Lung (tissue), 12 donors: ENCODE measurements around the gene TNFRSF19. TPM values are rescaled to one million over a fixed set of nuclear protein-coding genes. Genes with fewer than 3 reads are reported as not detected.
A peak's percentile ranks its signal among the peaks of the same experiment; 100 is the strongest.

Experiments used
- ATAC-seq: fragments of 200-7000 bp; cut with Tn5 transposase; one replicate; pipeline ENCODE4 v1.9.1; 2020; ENCODE audit warnings: moderate number of reproducible peaks; ENCODE audit not compliant: insufficient read depth, low FRiP score
- DNase-seq, 3 donors: peaks; one replicate each; pipeline ENCODE4 v3.0.0-alpha.2; 2013 to 2017
- H3K27ac ChIP-seq, 2 donors: one replicate each; pipeline ENCODE4 v1.5.1; 2013; ENCODE audit warnings: mild to moderate bottlenecking in 2 of 2, moderate library complexity in 2 of 2, control low read depth in 1 of 2, inconsistent platforms in 1 of 2, low read depth in 1 of 2, low read length in 1 of 2
- H3K27me3 ChIP-seq, 3 donors: one replicate each; pipeline ENCODE4 v1.5.1; 2013; ENCODE audit warnings: low read length in 2 of 3; ENCODE audit not compliant: control insufficient read depth in 3 of 3, insufficient read depth in 3 of 3
- H3K36me3 ChIP-seq, 4 donors: one replicate each; pipeline ENCODE4 v1.5.1; 2013; ENCODE audit warnings: low read length in 4 of 4, mild to moderate bottlenecking in 1 of 4, moderate library complexity in 1 of 4; ENCODE audit not compliant: control insufficient read depth in 4 of 4, insufficient read depth in 4 of 4
- H3K4me1 ChIP-seq, 5 donors: one replicate each; pipeline ENCODE4 v1.5.1; 2013; ENCODE audit warnings: low read length in 5 of 5, mild to moderate bottlenecking in 2 of 5, moderate library complexity in 1 of 5; ENCODE audit not compliant: control insufficient read depth in 5 of 5, insufficient read depth in 5 of 5
- H3K4me3 ChIP-seq: one replicate; pipeline ENCODE4 v1.5.1; 2013; ENCODE audit warnings: mild to moderate bottlenecking, control low read depth, moderate library complexity
- H3K9ac ChIP-seq, 2 donors: one replicate each; pipeline ENCODE4 v1.5.1; 2013; ENCODE audit warnings: low read length in 2 of 2, control low read depth in 1 of 2; ENCODE audit not compliant: insufficient read depth in 1 of 2
- H3K9me3 ChIP-seq, 4 donors: one replicate each; pipeline ENCODE4 v1.5.1; 2013; ENCODE audit warnings: low read length in 3 of 4, mild to moderate bottlenecking in 1 of 4, moderate library complexity in 1 of 4; ENCODE audit not compliant: control insufficient read depth in 4 of 4, insufficient read depth in 3 of 4
- CTCF ChIP-seq: IDR thresholded peaks from 2 replicates; pipeline ENCODE4 v1.5.1; 2012; ENCODE audit warnings: mild to moderate bottlenecking; ENCODE audit errors: control extremely low read depth, extremely low read depth
- WGBS, 2 donors: extraction: QIAGEN DNeasy Blood & Tissue Kit; methylation state at CpG; one replicate each; pipeline ENCODE4 v1.1.7; 2013; 5-methylcytosine and 5-hydroxymethylcytosine counted together
- polyA plus RNA-seq, 2 donors: library from polyadenylated mRNA; stranded (reverse); fragments of 200-250 nt; gene quantifications; one replicate each; pipeline ENCODE4 v1.2.1, GENCODE V29; 2013
- total RNA-seq, 2 donors: library from RNA; depleted of rRNA in 1 of 2; stranded (reverse); fragments of >200 nt in 1 of 2; gene quantifications; one replicate each; pipeline ENCODE4 v1.2.1, GENCODE V29; 2014 to 2021
- donor health status: control.
- donor health status: control.
- donor health status: Bipolar disorder and iron deficiency.
- donor health status: healthy.
- donor health status: DM: yes; HTN: yes; CAD: no.

Gene TNFRSF19
- total and polyA plus RNA-seq, 4 donors: 9.5 to 68.0 (median 34.7) TPM

DNA sequence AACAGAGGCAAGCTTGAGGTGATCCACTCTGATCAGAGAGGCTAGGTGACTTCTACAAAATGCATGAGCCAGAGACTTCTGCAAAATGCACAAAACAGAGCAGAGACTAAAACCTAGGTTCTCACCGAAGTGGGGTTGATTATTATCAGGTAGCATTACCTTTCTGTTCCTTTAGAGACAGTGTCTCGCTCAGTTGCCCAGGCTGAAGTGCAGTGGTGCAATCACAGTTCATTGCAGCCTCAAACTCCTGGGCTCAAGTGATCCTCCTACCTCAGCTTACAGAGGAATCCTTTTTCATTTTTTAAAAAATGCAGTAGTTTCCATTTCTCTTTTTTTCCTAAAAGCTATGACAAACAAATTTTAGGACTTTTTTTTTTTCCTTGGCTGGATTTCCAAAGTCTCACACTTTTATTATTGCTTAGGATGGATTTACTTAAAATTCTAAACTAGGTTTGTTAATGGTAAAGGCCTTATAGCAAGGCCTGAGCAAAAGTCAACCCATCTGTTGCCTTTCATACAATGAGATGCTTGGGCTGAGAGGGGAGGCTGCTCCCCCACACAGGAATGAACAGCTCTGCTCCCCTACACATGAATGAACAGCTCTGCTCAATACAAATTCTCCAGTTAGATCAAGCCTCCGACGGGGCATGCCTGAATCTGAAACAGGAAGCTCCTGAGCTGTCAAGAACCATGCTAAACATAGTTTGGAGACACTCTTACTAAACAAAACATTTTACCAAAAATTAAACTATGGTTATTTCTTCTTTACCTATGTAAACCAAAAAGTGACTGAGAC, 18.8 kb upstream of the TNFRSF19 start:
- no peaks in the 10 kb centered on the region for H3K9me3 ChIP-seq
- H3K27ac ChIP-seq: peak overlapping the region in 1 of 2 donors; percentile 70
- TF ChIP-seq CTCF: no peak
- peaks cover 0 to 12% (median 0%) of the 10 kb centered on the region in 5 donors for H3K4me1 ChIP-seq
- 64 to 73% methylated on average over 4 of the region's 4 CpGs for WGBS, 2 donors
- no peaks in the 10 kb centered on the region for H3K27me3 ChIP-seq
- H3K9ac ChIP-seq: no peak overlapping the region
- H3K36me3 ChIP-seq: no peaks in the 10 kb centered on the region
- ATAC-seq: no peak
- H3K4me3 ChIP-seq: no peak overlapping the region
- DNase-seq: no peak

DNA sequence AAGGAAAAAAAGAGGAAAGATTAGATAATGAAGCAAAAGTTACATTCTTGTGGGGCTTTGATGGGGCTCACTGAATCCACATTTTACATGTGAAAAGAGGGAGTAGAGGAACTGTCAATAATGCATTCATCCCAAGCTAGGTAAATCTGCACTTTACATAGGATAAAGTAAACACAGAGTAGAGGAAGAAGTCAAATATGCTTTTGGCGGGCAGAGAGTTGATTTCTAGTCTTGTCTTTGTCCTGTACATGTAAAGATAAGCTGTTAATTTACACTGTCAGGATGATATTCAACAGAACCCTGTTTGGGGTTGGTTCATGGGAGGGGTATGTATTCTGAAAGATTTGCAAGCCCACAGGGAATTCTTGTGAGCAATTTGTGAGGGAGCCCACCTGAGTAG, 18.0 kb upstream of the TNFRSF19 start:
- no peak for DNase-seq
- 82 to 91% methylated on average over 1 of the region's 1 CpG for WGBS, 2 donors
- Histone ChIP-seq H3K4me3 (no peak overlapping the region), H3K27me3 (no peaks in the 10 kb centered on the region), H3K9ac (no peak overlapping the region), H3K4me1 (peaks cover 0 to 12% (median 4%) of the 10 kb centered on the region in 5 donors), H3K9me3 (peaks cover 0 to 2% (median 0%) of the 10 kb centered on the region in 4 donors), H3K36me3 (no peaks in the 10 kb centered on the region), H3K27ac (peak overlapping the region in 1 of 2 donors; percentile 70)
- ATAC-seq: no peak
- no peak for TF ChIP-seq CTCF

- Histone ChIP-seq H3K4me1 (peaks cover 0 to 12% (median 4%) of the 10 kb centered on the region in 5 donors), H3K36me3 (no peaks in the 10 kb centered on the region), H3K27ac (no peak overlapping the region), H3K27me3 (no peaks in the 10 kb centered on the region), H3K9ac (no peak overlapping the region), H3K4me3 (no peak overlapping the region), H3K9me3 (peaks cover 0 to 3% (median 0%) of the 10 kb centered on the region in 4 donors)
- DNase-seq (no peak), ATAC-seq (no peak)
- WGBS, 2 donors: 97 to 100% methylated on average over 2 of the region's 2 CpGs
- no peak for TF ChIP-seq CTCF
Measured at GRCh38 chr13:23552661-23553060, 17.6 kb upstream of the TNFRSF19 start.

GRCh38 chr13:23554000-23554399, 16.2 kb upstream of the TNFRSF19 start:
- no peak overlapping the region for H3K4me3 ChIP-seq
- peaks cover 0 to 5% (median 0%) of the 10 kb centered on the region in 4 donors for H3K9me3 ChIP-seq
- ATAC-seq (no peak), DNase-seq (no peak)
- H3K27me3 ChIP-seq: no peaks in the 10 kb centered on the region
- H3K9ac ChIP-seq: no peak overlapping the region
- peak overlapping the region in 1 of 2 donors; percentile 40 for H3K27ac ChIP-seq
- WGBS, 2 donors: 82 to 96% methylated on average over 3 of the region's 3 CpGs
- H3K36me3 ChIP-seq: no peaks in the 10 kb centered on the region
- peaks cover 0 to 20% (median 10%) of the 10 kb centered on the region in 5 donors for H3K4me1 ChIP-seq
- TF ChIP-seq CTCF: no peak
